Upper lobe of left lung (tissue), 4 donors: Measurements from ENCODE around the gene PPP1R12A.

Experiments used
- CTCF ChIP-seq, 6 experiments: fragments of 450-650 bp in 4 of 6; fragments of 200-600 bp in 2 of 6; sonication (generic) in 2 of 6; IDR thresholded peaks; one replicate each; pipeline ENCODE4 v1.5.1; 2016 to 2019; ENCODE audit warnings: antibody characterized with exemption in 6 of 6
- EP300 ChIP-seq, 4 donors: sonication (generic); formaldehyde crosslinking; IDR thresholded peaks; one replicate each; pipeline ENCODE4 v1.5.1; 2017; ENCODE audit warnings: antibody characterized with exemption in 4 of 4, control low read depth in 2 of 4
- POLR2A ChIP-seq, 4 donors: fragments of 450-650 bp; IDR thresholded peaks; one replicate each; pipeline ENCODE4 v1.5.1; 2016 to 2017; ENCODE audit warnings: antibody characterized with exemption in 4 of 4, mild to moderate bottlenecking in 2 of 4
- POLR2AphosphoS5 ChIP-seq, 2 donors: sonication (generic); formaldehyde crosslinking; IDR thresholded peaks; one replicate each; pipeline ENCODE4 v1.5.1; 2017; ENCODE audit warnings: antibody characterized with exemption in 2 of 2

- TF ChIP-seq CTCF (IDR thresholded peaks at IDR 0.05) (no peak), POLR2A (IDR thresholded peaks at IDR 0.05) (no peak), POLR2AphosphoS5 (IDR thresholded peaks at IDR 0.05) (no peak), EP300 (IDR thresholded peaks at IDR 0.05) (no peak)
These were observed 19.2 kb upstream of the PPP1R12A start for GRCh38 chr12:79954037-79954610.
